ENCODE results near the gene LYPD5.

Gene LYPD5

DNA sequence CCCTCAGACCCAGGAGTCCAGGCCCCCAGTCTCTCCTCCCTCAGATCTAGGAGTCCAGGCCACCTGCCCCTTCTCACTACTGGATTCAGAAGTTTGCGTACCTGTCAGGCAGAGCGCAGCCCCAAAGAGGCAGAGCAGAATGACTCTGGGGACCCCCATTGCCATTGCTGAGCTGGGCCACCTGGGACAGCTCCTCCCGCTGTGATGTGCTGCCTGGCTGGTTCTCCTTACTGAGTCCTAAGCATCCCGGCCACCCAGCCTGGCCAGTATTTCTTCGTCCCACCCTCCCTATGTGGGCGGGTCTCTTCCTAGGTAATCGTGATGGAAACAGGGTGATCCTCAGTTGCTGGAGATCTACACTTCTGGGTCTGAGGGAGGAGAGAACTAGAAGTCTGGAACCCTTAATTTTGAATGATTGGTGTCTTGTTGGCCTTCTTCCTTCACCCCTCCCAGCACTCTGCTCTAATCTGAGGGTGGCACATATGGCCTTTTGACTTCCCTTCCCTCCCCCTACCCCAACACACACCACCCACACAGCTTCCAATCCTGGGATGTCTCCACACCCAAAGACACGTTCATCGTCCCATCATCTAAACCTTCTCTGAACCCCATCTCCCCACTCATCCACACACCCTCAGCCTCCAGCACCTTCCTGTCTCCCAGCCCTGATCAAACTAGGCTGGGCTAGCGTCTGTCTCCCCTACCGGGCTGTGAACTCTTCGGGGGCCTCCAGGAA, at the start of gene LYPD5:
TSS of gene LYPD5 (minus strand) at position 232 of the 736 bp plus-strand sequence. CDS start at position 165, 67 bp downstream.
- H3K4me1 Mint-ChIP-seq = no peaks in the 10 kb centered on the region
- TF ChIP-seq, protein P1, sequence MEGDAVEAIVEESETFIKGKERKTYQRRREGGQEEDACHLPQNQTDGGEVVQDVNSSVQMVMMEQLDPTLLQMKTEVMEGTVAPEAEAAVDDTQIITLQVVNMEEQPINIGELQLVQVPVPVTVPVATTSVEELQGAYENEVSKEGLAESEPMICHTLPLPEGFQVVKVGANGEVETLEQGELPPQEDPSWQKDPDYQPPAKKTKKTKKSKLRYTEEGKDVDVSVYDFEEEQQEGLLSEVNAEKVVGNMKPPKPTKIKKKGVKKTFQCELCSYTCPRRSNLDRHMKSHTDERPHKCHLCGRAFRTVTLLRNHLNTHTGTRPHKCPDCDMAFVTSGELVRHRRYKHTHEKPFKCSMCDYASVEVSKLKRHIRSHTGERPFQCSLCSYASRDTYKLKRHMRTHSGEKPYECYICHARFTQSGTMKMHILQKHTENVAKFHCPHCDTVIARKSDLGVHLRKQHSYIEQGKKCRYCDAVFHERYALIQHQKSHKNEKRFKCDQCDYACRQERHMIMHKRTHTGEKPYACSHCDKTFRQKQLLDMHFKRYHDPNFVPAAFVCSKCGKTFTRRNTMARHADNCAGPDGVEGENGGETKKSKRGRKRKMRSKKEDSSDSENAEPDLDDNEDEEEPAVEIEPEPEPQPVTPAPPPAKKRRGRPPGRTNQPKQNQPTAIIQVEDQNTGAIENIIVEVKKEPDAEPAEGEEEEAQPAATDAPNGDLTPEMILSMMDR (IDR thresholded peaks at IDR 0.05) = no peak
- no peaks in the 10 kb centered on the region for H3K9me3 Mint-ChIP-seq
- no peak within 1 kb of the TSS for H3K27ac Mint-ChIP-seq
- no peak for DNase-seq
- peaks cover 66% of the 10 kb centered on the region for H3K27me3 Mint-ChIP-seq (ENCODE audit: low read depth, poor library complexity)
- H3K4me3 Mint-ChIP-seq = no peak within 1 kb of the TSS
- H3K36me3 Mint-ChIP-seq (ENCODE audit: low read depth) = no peaks in the 10 kb centered on the region

DNA sequence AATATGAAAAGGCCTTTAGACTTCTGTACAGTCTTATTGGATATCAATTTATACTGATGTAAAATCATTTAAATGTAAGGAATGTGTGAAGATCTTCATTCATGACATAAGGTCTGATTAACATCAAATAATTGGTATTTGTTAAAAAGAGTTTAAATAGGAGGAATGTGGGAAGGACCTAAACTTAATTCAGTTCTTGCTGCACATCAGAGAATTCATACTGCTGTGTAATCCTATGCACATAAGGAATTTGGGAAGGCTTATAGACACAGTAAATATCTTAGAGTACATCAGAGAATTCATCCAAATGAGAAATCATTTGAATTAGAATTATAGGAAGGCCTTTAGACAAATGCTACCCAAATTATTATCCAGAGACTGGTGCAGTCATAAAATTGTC, 46.6 kb upstream of the LYPD5 start:
- Mint-ChIP-seq H3K9me3 (peaks cover 89% of the 10 kb centered on the region), H3K27me3 (ENCODE audit: low read depth, poor library complexity) (peaks cover 3% of the 10 kb centered on the region), H3K4me3 (no peak overlapping the region), H3K27ac (no peak overlapping the region), H3K4me1 (no peaks in the 10 kb centered on the region), H3K36me3 (ENCODE audit: low read depth) (peaks cover 91% of the 10 kb centered on the region)
- DNase-seq = no peak
- TF ChIP-seq, protein P1 (IDR thresholded peaks at IDR 0.05) = no peak

GRCh38 chr19:43847884-43848283, 45.6 kb upstream of the LYPD5 start:
- no peaks in the 10 kb centered on the region for H3K4me1 Mint-ChIP-seq
- TF ChIP-seq, protein P1 (IDR thresholded peaks at IDR 0.05) = no peak
- no peak overlapping the region for H3K27ac Mint-ChIP-seq
- H3K9me3 Mint-ChIP-seq = peaks cover 94% of the 10 kb centered on the region
- no peak for DNase-seq
- H3K4me3 Mint-ChIP-seq = no peak overlapping the region
- peaks cover 95% of the 10 kb centered on the region for H3K36me3 Mint-ChIP-seq (ENCODE audit: low read depth)
- peaks cover 3% of the 10 kb centered on the region for H3K27me3 Mint-ChIP-seq (ENCODE audit: low read depth, poor library complexity)

DNA sequence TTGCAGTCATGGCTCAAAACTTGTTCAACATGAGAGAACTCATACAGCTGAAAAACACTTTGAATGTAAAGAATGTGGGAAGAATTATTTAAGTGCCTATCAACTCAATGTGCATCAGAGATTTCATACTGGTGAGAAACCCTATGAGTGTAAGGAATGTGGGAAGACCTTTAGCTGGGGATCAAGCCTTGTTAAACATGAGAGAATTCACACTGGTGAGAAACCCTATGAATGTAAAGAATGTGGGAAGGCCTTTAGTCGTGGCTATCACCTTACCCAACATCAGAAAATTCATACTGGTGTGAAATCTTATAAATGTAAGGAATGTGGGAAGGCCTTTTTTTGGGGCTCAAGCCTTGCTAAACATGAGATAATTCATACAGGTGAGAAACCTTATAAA, 45.0 kb upstream of the LYPD5 start:
- no peak overlapping the region for H3K27ac Mint-ChIP-seq
- H3K36me3 Mint-ChIP-seq (ENCODE audit: low read depth) = peaks cover 95% of the 10 kb centered on the region
- TF ChIP-seq, protein P1 (IDR thresholded peaks at IDR 0.05) = no peak
- peaks cover 3% of the 10 kb centered on the region for H3K27me3 Mint-ChIP-seq (ENCODE audit: low read depth, poor library complexity)
- H3K9me3 Mint-ChIP-seq = peaks cover 94% of the 10 kb centered on the region
- no peaks in the 10 kb centered on the region for H3K4me1 Mint-ChIP-seq
- no peak for DNase-seq
- H3K4me3 Mint-ChIP-seq = no peak overlapping the region

GRCh38 chr19:43842007-43842406, 39.8 kb upstream of the LYPD5 start:
- Mint-ChIP-seq H3K4me1 (no peaks in the 10 kb centered on the region), H3K4me3 (no peak overlapping the region), H3K27me3 (ENCODE audit: low read depth, poor library complexity) (peaks cover 3% of the 10 kb centered on the region), H3K27ac (no peak overlapping the region), H3K9me3 (peaks cover 97% of the 10 kb centered on the region), H3K36me3 (ENCODE audit: low read depth) (peaks cover 97% of the 10 kb centered on the region)
- no peak for DNase-seq
- TF ChIP-seq, protein P1 (IDR thresholded peaks at IDR 0.05) = no peak

DNA sequence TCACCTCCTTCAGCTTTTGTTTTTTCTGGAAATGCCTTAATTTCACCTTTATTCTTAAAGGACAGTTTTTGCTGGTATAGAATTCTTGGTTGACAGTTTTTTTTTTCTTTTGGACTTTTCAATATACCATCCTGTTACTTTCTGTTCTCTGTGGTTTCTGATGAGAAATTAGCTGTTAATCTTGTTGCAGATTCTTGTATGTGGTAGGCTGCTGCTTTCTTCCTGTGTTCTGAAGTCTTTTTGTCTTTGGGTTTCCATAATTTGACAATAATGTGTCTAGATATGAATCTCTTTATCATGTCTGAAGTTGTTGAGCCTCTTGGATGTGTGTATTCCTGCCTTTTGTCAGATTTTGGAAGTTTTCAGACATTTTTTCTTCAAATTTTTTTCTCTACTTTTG, 36.9 kb upstream of the LYPD5 start:
- H3K4me3 Mint-ChIP-seq = no peak overlapping the region
- H3K9me3 Mint-ChIP-seq = peaks cover 91% of the 10 kb centered on the region
- no peak for DNase-seq
- no peaks in the 10 kb centered on the region for H3K4me1 Mint-ChIP-seq
- H3K36me3 Mint-ChIP-seq (ENCODE audit: low read depth) = peaks cover 95% of the 10 kb centered on the region
- no peak overlapping the region for H3K27ac Mint-ChIP-seq
- no peaks in the 10 kb centered on the region for H3K27me3 Mint-ChIP-seq (ENCODE audit: low read depth, poor library complexity)
- TF ChIP-seq, protein P1 (IDR thresholded peaks at IDR 0.05) = no peak
